WTC11 (cell line): ENCODE data around the gene PROKR2. TPM values are rescaled to one million over a fixed set of nuclear protein-coding genes. Genes with fewer than 3 reads are reported as not detected.
A peak's percentile ranks its signal among the peaks of the same experiment; 100 is the strongest.

Experiments
- ATAC-seq: fragments of 200-7000 bp; cut with Tn5 transposase; 2 replicates; pipeline ENCODE4 v1.10.0; 2021; ENCODE audit warnings: mild to moderate bottlenecking, moderate library complexity
- Bru-seq: library from RNA; stranded (reverse); fragments of 400-500 nt; gene quantifications from one replicate; lab custom pipeline; 2021; lab: Mats Ljungman, UMichigan
- CTCF ChIA-PET: fragments of 300-600 bp; sonication (Branson Sonifier 250); formaldehyde crosslinking; loops from one replicate; lab custom pipeline; 2021; ENCODE audit warnings: antibody characterized with exemption; lab: Charles Lee
- POLR2A ChIA-PET: fragments of 350-600 bp; sonication (Branson Sonifier 250); formaldehyde crosslinking; loops from one replicate; lab custom pipeline; 2021; ENCODE audit warnings: antibody characterized with exemption; lab: Charles Lee
- DNase-seq: peaks from one replicate; pipeline ENCODE4 v3.0.0; 2021; ENCODE audit warnings: low spot score
- H3K27ac Mint-ChIP-seq: 2 replicates; pipeline ENCODE4 v1.8.0; 2021; ENCODE audit warnings: mixed read lengths
- H3K27me3 Mint-ChIP-seq: 2 replicates; pipeline ENCODE4 v1.8.0; 2021; ENCODE audit warnings: low read depth, mild to moderate bottlenecking, moderate library complexity, mixed read lengths
- H3K36me3 Mint-ChIP-seq: 2 replicates; pipeline ENCODE4 v1.8.0; 2021; ENCODE audit warnings: mixed read lengths
- H3K4me1 Mint-ChIP-seq: 2 replicates; pipeline ENCODE4 v1.8.0; 2022; ENCODE audit warnings: mixed read lengths
- H3K4me3 Mint-ChIP-seq: 2 replicates; pipeline ENCODE4 v1.8.0; 2021; ENCODE audit warnings: mild to moderate bottlenecking, moderate library complexity, mixed read lengths
- H3K9me3 Mint-ChIP-seq: 2 replicates; pipeline ENCODE4 v1.8.0; 2021; ENCODE audit warnings: mixed read lengths
- AFF4 ChIP-seq: sonication (generic); formaldehyde crosslinking; IDR thresholded peaks from 2 replicates; pipeline ENCODE4 v1.8.1; 2023; ENCODE audit warnings: mild to moderate bottlenecking, missing genetic modification reagents, borderline replicate concordance
- ATF3 ChIP-seq: sonication (generic); formaldehyde crosslinking; conservative IDR thresholded peaks from 2 replicates; pipeline ENCODE4 v1.8.1; 2022; ENCODE audit warnings: mild to moderate bottlenecking, missing genetic modification reagents
- ATF6 ChIP-seq: sonication (generic); formaldehyde crosslinking; IDR thresholded peaks from 2 replicates; pipeline ENCODE4 v1.8.1; 2023; ENCODE audit warnings: mild to moderate bottlenecking, missing genetic modification reagents
- CBFB ChIP-seq: sonication (generic); formaldehyde crosslinking; IDR thresholded peaks from 2 replicates; pipeline ENCODE4 v1.8.1; 2022; ENCODE audit warnings: mild to moderate bottlenecking, low read depth, missing genetic modification reagents
- FOXP1 ChIP-seq: sonication (generic); formaldehyde crosslinking; IDR thresholded peaks from 2 replicates; pipeline ENCODE4 v1.8.0; 2022; ENCODE audit warnings: missing genetic modification reagents, mild to moderate bottlenecking, moderate library complexity, borderline replicate concordance
- NFE2L1 ChIP-seq: sonication (generic); formaldehyde crosslinking; IDR thresholded peaks from 2 replicates; pipeline ENCODE4 v1.8.1; 2023; ENCODE audit warnings: missing genetic modification reagents
- NFYB ChIP-seq: sonication (generic); formaldehyde crosslinking; conservative IDR thresholded peaks from 2 replicates; pipeline ENCODE4 v1.8.0; 2022; ENCODE audit warnings: low read depth, missing genetic modification reagents
- PRDM15 ChIP-seq: sonication (generic); formaldehyde crosslinking; IDR thresholded peaks from 2 replicates; pipeline ENCODE4 v1.8.0; 2022; ENCODE audit warnings: missing genetic modification reagents
- RORB ChIP-seq: fragments of 250-450 bp; sonication (Bioruptor Pico); IDR thresholded peaks from 2 replicates; pipeline ENCODE4 v1.9.0; 2021; ENCODE audit warnings: mild to moderate bottlenecking
- SMAD4 ChIP-seq: sonication (generic); formaldehyde crosslinking; IDR thresholded peaks from 2 replicates; pipeline ENCODE4 v1.8.0; 2022; ENCODE audit warnings: mild to moderate bottlenecking, missing genetic modification reagents
- SOX15 ChIP-seq: fragments of 250-450 bp; sonication (Bioruptor Pico); IDR thresholded peaks from 2 replicates; pipeline ENCODE4 v1.9.0; 2021; ENCODE audit warnings: mild to moderate bottlenecking
- SP1 ChIP-seq: sonication (generic); formaldehyde crosslinking; conservative IDR thresholded peaks from 2 replicates; pipeline ENCODE4 v1.8.1; 2022; ENCODE audit warnings: missing genetic modification reagents
- ZNF121 ChIP-seq: sonication (generic); formaldehyde crosslinking; IDR thresholded peaks from 2 replicates; pipeline ENCODE4 v1.8.0; 2023; ENCODE audit warnings: missing genetic modification reagents
- ZNF219 ChIP-seq: sonication (generic); formaldehyde crosslinking; IDR thresholded peaks from 2 replicates; pipeline ENCODE4 v1.8.0; 2023; ENCODE audit warnings: missing genetic modification reagents, mild to moderate bottlenecking, borderline replicate concordance
- ZNF232 ChIP-seq: sonication (generic); formaldehyde crosslinking; IDR thresholded peaks from 2 replicates; pipeline ENCODE4 v1.8.0; 2022; ENCODE audit warnings: mild to moderate bottlenecking, missing genetic modification reagents
- long read RNA-seq, 3 experiments: library from RNA in 1 of 3; library from capped mRNA in 1 of 3; library from polyadenylated mRNA in 1 of 3; unstranded in 2 of 3; stranded (forward) in 1 of 3; transcript quantifications; one replicate each; pipeline ENCODE4 v2.0.0, GENCODE V29; 2021
- total RNA-seq: library from RNA; stranded (reverse); gene quantifications from 3 replicates; pipeline ENCODE4 v1.2.3, GENCODE V29; 2021
- TF ChIP-seq, protein P1 (sequence below): sonication (generic); formaldehyde crosslinking; IDR thresholded peaks from 2 replicates; pipeline ENCODE4 v1.8.0; 2022; ENCODE audit warnings: mild to moderate bottlenecking, missing genetic modification reagents
- TF ChIP-seq, protein P2 (sequence below): sonication (generic); formaldehyde crosslinking; IDR thresholded peaks from 2 replicates; pipeline ENCODE4 v1.8.0; 2022; ENCODE audit warnings: mild to moderate bottlenecking, missing genetic modification reagents
- TF ChIP-seq, protein P3 (sequence below): sonication (generic); formaldehyde crosslinking; IDR thresholded peaks from 2 replicates; pipeline ENCODE4 v1.8.1; 2023; ENCODE audit warnings: mild to moderate bottlenecking, missing genetic modification reagents, moderate library complexity
- TF ChIP-seq, protein P4 (sequence below): sonication (generic); formaldehyde crosslinking; IDR thresholded peaks from 2 replicates; pipeline ENCODE4 v1.8.1; 2022; ENCODE audit warnings: low read depth, missing genetic modification reagents, borderline replicate concordance

The PROKR2 gene
- 1.5 to 2.6 TPM (median 2.0 TPM) in 3 replicates for total RNA-seq
- Bru-seq, nascent RNA, result percentile 43 among the genes with signal in this experiment
- long read RNA-seq, experiment 1, partial matches to known transcripts, result 1 of 5 reads
- long read RNA-seq, experiment 1, other reads (novel, unspliced or antisense), result 4 of 5 reads
- long read RNA-seq, experiment 2, partial matches to known transcripts, result 0 of 2 reads
- long read RNA-seq, experiment 2, other reads (novel, unspliced or antisense), result 2 of 2 reads
- long read RNA-seq, experiment 3, result 0 reads

GRCh38 chr20:5316188-5317158, at the start of gene PROKR2:
TSS of gene PROKR2 (minus strand) at chr20:5316954. CDS start at chr20:5314369, 2,585 bp downstream.
- Mint-ChIP-seq H3K4me1 (peaks cover 15% of the 10 kb centered on the region), H3K27me3 (peaks cover 59% of the 10 kb centered on the region)
- ATAC-seq, result peak; percentile 74
- no peak for TF ChIP-seq SOX15 (CRISPR knock-in tag)
- TF ChIP-seq, protein P1, sequence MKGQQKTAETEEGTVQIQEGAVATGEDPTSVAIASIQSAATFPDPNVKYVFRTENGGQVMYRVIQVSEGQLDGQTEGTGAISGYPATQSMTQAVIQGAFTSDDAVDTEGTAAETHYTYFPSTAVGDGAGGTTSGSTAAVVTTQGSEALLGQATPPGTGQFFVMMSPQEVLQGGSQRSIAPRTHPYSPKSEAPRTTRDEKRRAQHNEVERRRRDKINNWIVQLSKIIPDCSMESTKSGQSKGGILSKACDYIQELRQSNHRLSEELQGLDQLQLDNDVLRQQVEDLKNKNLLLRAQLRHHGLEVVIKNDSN, result peak; percentile 26; the same call in 1 of the 2 replicates
- no peak for TF ChIP-seq ATF6 (CRISPR knock-in tag)
- TF ChIP-seq, protein P2, sequence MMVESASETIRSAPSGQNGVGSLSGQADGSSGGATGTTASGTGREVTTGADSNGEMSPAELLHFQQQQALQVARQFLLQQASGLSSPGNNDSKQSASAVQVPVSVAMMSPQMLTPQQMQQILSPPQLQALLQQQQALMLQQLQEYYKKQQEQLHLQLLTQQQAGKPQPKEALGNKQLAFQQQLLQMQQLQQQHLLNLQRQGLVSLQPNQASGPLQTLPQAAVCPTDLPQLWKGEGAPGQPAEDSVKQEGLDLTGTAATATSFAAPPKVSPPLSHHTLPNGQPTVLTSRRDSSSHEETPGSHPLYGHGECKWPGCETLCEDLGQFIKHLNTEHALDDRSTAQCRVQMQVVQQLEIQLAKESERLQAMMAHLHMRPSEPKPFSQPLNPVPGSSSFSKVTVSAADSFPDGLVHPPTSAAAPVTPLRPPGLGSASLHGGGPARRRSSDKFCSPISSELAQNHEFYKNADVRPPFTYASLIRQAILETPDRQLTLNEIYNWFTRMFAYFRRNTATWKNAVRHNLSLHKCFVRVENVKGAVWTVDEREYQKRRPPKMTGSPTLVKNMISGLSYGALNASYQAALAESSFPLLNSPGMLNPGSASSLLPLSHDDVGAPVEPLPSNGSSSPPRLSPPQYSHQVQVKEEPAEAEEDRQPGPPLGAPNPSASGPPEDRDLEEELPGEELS (CRISPR knock-in tag), result peak; percentile 94
- TF ChIP-seq CBFB (CRISPR knock-in tag), result no peak
- no peak for TF ChIP-seq RORB
- no peak for TF ChIP-seq ATF3
- TF ChIP-seq AFF4 (CRISPR knock-in tag), result no peak
- TF ChIP-seq, protein P3, sequence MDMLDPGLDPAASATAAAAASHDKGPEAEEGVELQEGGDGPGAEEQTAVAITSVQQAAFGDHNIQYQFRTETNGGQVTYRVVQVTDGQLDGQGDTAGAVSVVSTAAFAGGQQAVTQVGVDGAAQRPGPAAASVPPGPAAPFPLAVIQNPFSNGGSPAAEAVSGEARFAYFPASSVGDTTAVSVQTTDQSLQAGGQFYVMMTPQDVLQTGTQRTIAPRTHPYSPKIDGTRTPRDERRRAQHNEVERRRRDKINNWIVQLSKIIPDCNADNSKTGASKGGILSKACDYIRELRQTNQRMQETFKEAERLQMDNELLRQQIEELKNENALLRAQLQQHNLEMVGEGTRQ (CRISPR knock-in tag), result no peak
- TF ChIP-seq SP1 (CRISPR knock-in tag), result peak; percentile 12; the same call in 1 of the 2 replicates
- TF ChIP-seq, protein P4, sequence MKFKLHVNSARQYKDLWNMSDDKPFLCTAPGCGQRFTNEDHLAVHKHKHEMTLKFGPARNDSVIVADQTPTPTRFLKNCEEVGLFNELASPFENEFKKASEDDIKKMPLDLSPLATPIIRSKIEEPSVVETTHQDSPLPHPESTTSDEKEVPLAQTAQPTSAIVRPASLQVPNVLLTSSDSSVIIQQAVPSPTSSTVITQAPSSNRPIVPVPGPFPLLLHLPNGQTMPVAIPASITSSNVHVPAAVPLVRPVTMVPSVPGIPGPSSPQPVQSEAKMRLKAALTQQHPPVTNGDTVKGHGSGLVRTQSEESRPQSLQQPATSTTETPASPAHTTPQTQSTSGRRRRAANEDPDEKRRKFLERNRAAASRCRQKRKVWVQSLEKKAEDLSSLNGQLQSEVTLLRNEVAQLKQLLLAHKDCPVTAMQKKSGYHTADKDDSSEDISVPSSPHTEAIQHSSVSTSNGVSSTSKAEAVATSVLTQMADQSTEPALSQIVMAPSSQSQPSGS (CRISPR knock-in tag), result no peak
- peak; percentile 51; the same call in 1 of the 2 replicates for TF ChIP-seq FOXP1 (CRISPR knock-in tag)
- TF ChIP-seq PRDM15 (CRISPR knock-in tag), result peak; percentile 62
- TF ChIP-seq NFYB (CRISPR knock-in tag), result no peak
- TF ChIP-seq SMAD4 (CRISPR knock-in tag), result no peak
- 0 out of 2 replicates have a peak, but pooled peaks have one; percentile 28 for TF ChIP-seq NFE2L1 (CRISPR knock-in tag)
- no peak for TF ChIP-seq ZNF232 (CRISPR knock-in tag)
- no peak for TF ChIP-seq ZNF219 (CRISPR knock-in tag)
- peak; percentile 42; the same call in 1 of the 2 replicates for TF ChIP-seq ZNF121 (CRISPR knock-in tag)

More at GRCh38 chr20:5316188-5317158, at the start of gene PROKR2:
- ChIA-PET POLR2A (interaction anchor here (0.5 kb wide), 1 partner anchor 185 kb away, joined by 3 read pairs; no protein-coding TSS in a partner anchor), CTCF (interaction anchor here (0.5 to 3.5 kb wide), 17 partner anchors 10 to 325 kb away, joined by 3 to 39 read pairs (median 5); partner anchors contain the start of gene CDS2)
- Mint-ChIP-seq H3K9me3 (peaks cover 12% of the 10 kb centered on the region), H3K4me3 (peak within 1 kb of the TSS; percentile 89), H3K36me3 (no peaks in the 10 kb centered on the region; the same call in 1 of the 2 replicates), H3K27ac (no peak within 1 kb of the TSS)
- DNase-seq, result peak; percentile 80
